HepG2 (cell line): ENCODE measurements around the gene PBX4. TPM values are rescaled to one million over a fixed set of nuclear protein-coding genes. Genes with fewer than 3 reads are reported as not detected.

Source experiments
- BRCA1 ChIP-seq: sonication (generic); formaldehyde crosslinking; IDR thresholded peaks from 2 replicates; pipeline ENCODE4 v1.4.0; 2020; ENCODE audit warnings: missing genetic modification reagents
- CCAR2 ChIP-seq: fragments of 200-400 bp; formaldehyde crosslinking; optimal IDR thresholded peaks from 2 replicates; pipeline ENCODE3; 2018; ENCODE audit warnings: low read depth, mild to moderate bottlenecking, low read length, moderate library complexity
- HOXD1 ChIP-seq: sonication (generic); formaldehyde crosslinking; IDR thresholded peaks from 2 replicates; pipeline ENCODE4 v1.5.0; 2020; ENCODE audit warnings: missing genetic modification reagents
- PCBP2 ChIP-seq: fragments of 200-400 bp; formaldehyde crosslinking; optimal IDR thresholded peaks from 2 replicates; pipeline ENCODE3; 2018; ENCODE audit warnings: low read length, low read depth; ENCODE audit not compliant: poor library complexity, severe bottlenecking
- POLR2A ChIP-seq, 2 experiments: IDR thresholded peaks; 2 replicates each; pipeline ENCODE4 v1.6.1; 2011; ENCODE audit warnings: low read depth in 2 of 2, low read length in 2 of 2, mild to moderate bottlenecking in 1 of 2, moderate library complexity in 1 of 2; ENCODE audit not compliant: insufficient read depth in 1 of 2
- RBFOX2 ChIP-seq: fragments of 200-400 bp; formaldehyde crosslinking; IDR thresholded peaks from 2 replicates; pipeline ENCODE4 v1.6.1; 2017; ENCODE audit warnings: low read depth, mild to moderate bottlenecking, low read length
- REL ChIP-seq: sonication (generic); formaldehyde crosslinking; conservative IDR thresholded peaks from 2 replicates; pipeline ENCODE4 v1.8.0; 2022; ENCODE audit warnings: mild to moderate bottlenecking, missing genetic modification reagents, moderate library complexity
- SNAPC2 ChIP-seq: sonication (generic); formaldehyde crosslinking; IDR thresholded peaks from 2 replicates; pipeline ENCODE4 v1.8.1; 2022; ENCODE audit warnings: mild to moderate bottlenecking, missing genetic modification reagents
- SOX13 ChIP-seq, 3 experiments: fragments of 450-650 bp in 1 of 3; sonication (generic) in 1 of 3; formaldehyde crosslinking in 1 of 3; IDR thresholded peaks in 2 of 3; conservative IDR thresholded peaks in 1 of 3; 2 replicates each; pipeline versions ENCODE4 v1.5.0 to v1.6.1; 2016 to 2020; ENCODE audit warnings: antibody characterized with exemption in 1 of 3, mild to moderate bottlenecking in 1 of 3, missing compliant biosample characterization in 1 of 3, missing genetic modification reagents in 1 of 3, moderate library complexity in 1 of 3
- SP2 ChIP-seq: sonication (generic); formaldehyde crosslinking; IDR thresholded peaks from 2 replicates; pipeline ENCODE4 v1.5.1; 2020; ENCODE audit warnings: mild to moderate bottlenecking, missing genetic modification reagents
- ZC3H4 ChIP-seq: sonication (generic); formaldehyde crosslinking; IDR thresholded peaks from 2 replicates; pipeline ENCODE4 v1.4.0; 2020; ENCODE audit warnings: missing genetic modification reagents, borderline replicate concordance
- ZKSCAN5 ChIP-seq: sonication (generic); formaldehyde crosslinking; IDR thresholded peaks from 2 replicates; pipeline ENCODE4 v1.5.1; 2020; ENCODE audit warnings: mild to moderate bottlenecking, missing genetic modification reagents
- ZNF230 ChIP-seq: sonication (generic); formaldehyde crosslinking; IDR thresholded peaks from 2 replicates; pipeline ENCODE4 v1.4.0; 2020; ENCODE audit warnings: mild to moderate bottlenecking, missing genetic modification reagents
- ZNF547 ChIP-seq: sonication (generic); formaldehyde crosslinking; IDR thresholded peaks from 2 replicates; pipeline ENCODE4 v1.5.1; 2020; ENCODE audit warnings: mild to moderate bottlenecking, missing genetic modification reagents
- ZNF674 ChIP-seq: sonication (generic); formaldehyde crosslinking; IDR thresholded peaks from 2 replicates; pipeline ENCODE4 v1.5.0; 2020; ENCODE audit warnings: low read depth, mild to moderate bottlenecking, missing genetic modification reagents
- ZNF737 ChIP-seq: sonication (generic); formaldehyde crosslinking; IDR thresholded peaks from 2 replicates; pipeline ENCODE4 v1.5.0; 2020; ENCODE audit warnings: missing genetic modification reagents, mild to moderate bottlenecking, borderline replicate concordance
- ZNF775 ChIP-seq: sonication (generic); formaldehyde crosslinking; IDR thresholded peaks from 2 replicates; pipeline ENCODE4 v1.4.0; 2020; ENCODE audit warnings: missing genetic modification reagents, mild to moderate bottlenecking, moderate library complexity, borderline replicate concordance
- ZSCAN25 ChIP-seq: sonication (generic); formaldehyde crosslinking; IDR thresholded peaks from 2 replicates; pipeline ENCODE4 v1.8.0; 2022; ENCODE audit warnings: mild to moderate bottlenecking, missing genetic modification reagents
- polyA plus RNA-seq, 8 experiments: library from polyadenylated mRNA; depleted of rRNA in 3 of 8; stranded (reverse) in 7 of 8; unstranded in 1 of 8; fragments of >200 nt; fragmentation: Illumina TruSeq in 4 of 8; extraction: Trizol in 4 of 8; gene quantifications; 2 replicates each; pipeline versions ENCODE4 v1.2.1 to v1.2.3, GENCODE V29; 2011 to 2016; ENCODE audit warnings: low read depth in 4 of 8, missing spikeins in 1 of 8, mixed read lengths in 1 of 8; ENCODE audit not compliant: insufficient read depth in 1 of 8
- total RNA-seq, 5 experiments: library from RNA; depleted of rRNA; stranded (reverse); fragments of >200 nt; fragmentation: Illumina TruSeq; extraction: Trizol; gene quantifications; 2 replicates each; pipeline ENCODE4 v1.2.3, GENCODE V29; 2016; ENCODE audit warnings: low read depth in 1 of 5
- TF ChIP-seq, protein P1 (sequence below): sonication (generic); formaldehyde crosslinking; IDR thresholded peaks from 2 replicates; pipeline ENCODE4 v1.4.0; 2020; ENCODE audit warnings: missing genetic modification reagents
- TF ChIP-seq, protein P2 (sequence below): sonication (generic); formaldehyde crosslinking; IDR thresholded peaks from 2 replicates; pipeline ENCODE4 v1.4.0; 2020; ENCODE audit warnings: missing genetic modification reagents
- TF ChIP-seq, protein P3 (sequence below): sonication (generic); formaldehyde crosslinking; conservative IDR thresholded peaks from 2 replicates; pipeline ENCODE4 v1.8.1; 2023; ENCODE audit warnings: missing genetic modification reagents
- TF ChIP-seq, protein P4 (sequence below), 2 experiments: fragments of 450-650 bp in 1 of 2; sonication (generic) in 1 of 2; formaldehyde crosslinking; IDR thresholded peaks; 2 replicates each; pipeline versions ENCODE4 v1.5.0 to v1.8.0; 2020 to 2022; ENCODE audit warnings: mild to moderate bottlenecking in 1 of 2, missing genetic modification reagents in 1 of 2

The PBX4 gene
- total and polyA plus RNA-seq, 2 of the 13 experiments (the other 11 are each of a cell fraction or from before 2014, with no cell fraction given) = not detected

DNA sequence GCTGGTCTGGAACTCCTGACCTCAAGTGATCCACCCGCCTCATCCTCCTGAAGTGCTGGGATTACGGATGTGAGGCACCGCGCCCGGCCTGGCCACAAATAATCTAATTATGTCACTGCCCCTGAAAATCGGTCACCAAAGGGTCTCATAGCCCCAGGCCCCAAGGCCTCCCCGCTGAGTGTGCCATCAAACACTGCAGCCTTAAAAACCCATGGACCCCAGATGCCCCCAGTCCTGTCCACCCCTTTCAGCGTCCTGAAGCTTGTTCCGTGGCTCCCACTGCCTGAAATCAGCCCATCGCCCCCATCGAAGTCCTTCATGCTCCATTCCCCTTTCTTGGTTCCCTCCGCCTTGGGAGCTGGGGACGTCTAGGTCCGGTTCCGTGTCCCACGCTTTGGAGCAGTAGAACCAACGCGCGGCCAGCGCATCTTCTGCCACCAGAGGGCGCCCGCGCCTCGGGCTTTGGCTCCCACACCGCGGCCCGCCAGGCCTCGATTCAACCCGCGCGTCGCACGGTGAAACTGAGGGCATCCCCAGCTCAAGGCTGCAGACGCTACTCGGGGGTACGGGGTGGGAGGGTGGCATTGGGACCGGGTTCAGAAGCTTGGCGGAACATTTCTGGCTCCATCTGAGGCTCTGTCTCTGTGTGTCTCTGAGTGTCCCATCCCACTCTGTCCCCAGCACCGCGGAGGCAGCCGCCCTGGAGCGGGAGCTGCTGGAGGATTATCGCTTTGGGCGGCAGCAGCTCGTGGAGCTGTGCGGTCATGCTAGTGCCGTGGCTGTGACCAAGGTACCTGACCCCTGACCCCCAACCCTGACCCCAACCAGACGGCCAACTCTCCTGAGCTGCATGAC, 86.3 kb downstream of the PBX4 start (continued):
- TF ChIP-seq, protein P1, sequence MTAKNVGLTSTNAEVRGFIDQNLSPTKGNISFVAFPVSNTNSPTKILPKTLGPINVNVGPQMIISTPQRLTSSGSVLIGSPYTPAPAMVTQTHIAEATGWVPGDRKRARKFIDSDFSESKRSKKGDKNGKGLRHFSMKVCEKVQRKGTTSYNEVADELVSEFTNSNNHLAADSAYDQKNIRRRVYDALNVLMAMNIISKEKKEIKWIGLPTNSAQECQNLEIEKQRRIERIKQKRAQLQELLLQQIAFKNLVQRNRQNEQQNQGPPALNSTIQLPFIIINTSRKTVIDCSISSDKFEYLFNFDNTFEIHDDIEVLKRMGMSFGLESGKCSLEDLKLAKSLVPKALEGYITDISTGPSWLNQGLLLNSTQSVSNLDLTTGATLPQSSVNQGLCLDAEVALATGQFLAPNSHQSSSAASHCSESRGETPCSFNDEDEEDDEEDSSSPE (CRISPR knock-in tag) = peak; percentile 44; the same call in 1 of the 2 replicates
- TF ChIP-seq ZNF674 (CRISPR knock-in tag) (no peak), SNAPC2 (CRISPR knock-in tag) (no peak), SOX13 (IDR thresholded peaks at IDR 0.05) (no peak), SOX13 (CRISPR knock-in tag; conservative IDR thresholded peaks at IDR 0.05 in 1 of 2, IDR thresholded peaks at IDR 0.05 in 1 of 2) (no peak), ZSCAN25 (no peak), REL (CRISPR knock-in tag) (no peak), POLR2A (IDR thresholded peaks at IDR 0.05; ENCODE audit: insufficient read depth in 1 of 2, low read depth in 2 of 2, low read length in 2 of 2) (no peak), ZC3H4 (CRISPR knock-in tag) (no peak), CCAR2 (no peak), BRCA1 (CRISPR knock-in tag) (no peak), SP2 (CRISPR knock-in tag) (no peak), ZNF547 (CRISPR knock-in tag) (0 out of 2 replicates have a peak, but pooled peaks have one; percentile 46), ZNF737 (CRISPR knock-in tag) (no peak), ZKSCAN5 (CRISPR knock-in tag) (no peak), ZNF230 (CRISPR knock-in tag) (0 out of 2 replicates have a peak, but pooled peaks have one; percentile 30), PCBP2 (no peak), HOXD1 (CRISPR knock-in tag) (no peak), ZNF775 (CRISPR knock-in tag) (no peak), RBFOX2 (peak; percentile 40; the same call in 1 of the 2 replicates)
- TF ChIP-seq, protein P2, sequence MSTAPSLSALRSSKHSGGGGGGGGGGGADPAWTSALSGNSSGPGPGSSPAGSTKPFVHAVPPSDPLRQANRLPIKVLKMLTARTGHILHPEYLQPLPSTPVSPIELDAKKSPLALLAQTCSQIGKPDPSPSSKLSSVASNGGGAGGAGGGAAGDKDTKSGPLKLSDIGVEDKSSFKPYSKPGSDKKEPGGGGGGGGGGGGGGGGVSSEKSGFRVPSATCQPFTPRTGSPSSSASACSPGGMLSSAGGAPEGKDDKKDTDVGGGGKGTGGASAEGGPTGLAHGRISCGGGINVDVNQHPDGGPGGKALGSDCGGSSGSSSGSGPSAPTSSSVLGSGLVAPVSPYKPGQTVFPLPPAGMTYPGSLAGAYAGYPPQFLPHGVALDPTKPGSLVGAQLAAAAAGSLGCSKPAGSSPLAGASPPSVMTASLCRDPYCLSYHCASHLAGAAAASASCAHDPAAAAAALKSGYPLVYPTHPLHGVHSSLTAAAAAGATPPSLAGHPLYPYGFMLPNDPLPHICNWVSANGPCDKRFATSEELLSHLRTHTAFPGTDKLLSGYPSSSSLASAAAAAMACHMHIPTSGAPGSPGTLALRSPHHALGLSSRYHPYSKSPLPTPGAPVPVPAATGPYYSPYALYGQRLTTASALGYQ (CRISPR knock-in tag) = no peak
- TF ChIP-seq, protein P3, sequence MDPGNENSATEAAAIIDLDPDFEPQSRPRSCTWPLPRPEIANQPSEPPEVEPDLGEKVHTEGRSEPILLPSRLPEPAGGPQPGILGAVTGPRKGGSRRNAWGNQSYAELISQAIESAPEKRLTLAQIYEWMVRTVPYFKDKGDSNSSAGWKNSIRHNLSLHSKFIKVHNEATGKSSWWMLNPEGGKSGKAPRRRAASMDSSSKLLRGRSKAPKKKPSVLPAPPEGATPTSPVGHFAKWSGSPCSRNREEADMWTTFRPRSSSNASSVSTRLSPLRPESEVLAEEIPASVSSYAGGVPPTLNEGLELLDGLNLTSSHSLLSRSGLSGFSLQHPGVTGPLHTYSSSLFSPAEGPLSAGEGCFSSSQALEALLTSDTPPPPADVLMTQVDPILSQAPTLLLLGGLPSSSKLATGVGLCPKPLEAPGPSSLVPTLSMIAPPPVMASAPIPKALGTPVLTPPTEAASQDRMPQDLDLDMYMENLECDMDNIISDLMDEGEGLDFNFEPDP (CRISPR knock-in tag) = no peak
- TF ChIP-seq, protein P4, sequence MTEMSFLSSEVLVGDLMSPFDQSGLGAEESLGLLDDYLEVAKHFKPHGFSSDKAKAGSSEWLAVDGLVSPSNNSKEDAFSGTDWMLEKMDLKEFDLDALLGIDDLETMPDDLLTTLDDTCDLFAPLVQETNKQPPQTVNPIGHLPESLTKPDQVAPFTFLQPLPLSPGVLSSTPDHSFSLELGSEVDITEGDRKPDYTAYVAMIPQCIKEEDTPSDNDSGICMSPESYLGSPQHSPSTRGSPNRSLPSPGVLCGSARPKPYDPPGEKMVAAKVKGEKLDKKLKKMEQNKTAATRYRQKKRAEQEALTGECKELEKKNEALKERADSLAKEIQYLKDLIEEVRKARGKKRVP (CRISPR knock-in tag; IDR thresholded peaks at IDR 0.05) = no peak
